ENCODE measurements around the gene MAPK10.
"Not testable (repeated sequence)": the region's sequence is repeated elsewhere in the genome, so short reads cannot be mapped to it uniquely, and the experiment has no call there.

The MAPK10 gene

DNA sequence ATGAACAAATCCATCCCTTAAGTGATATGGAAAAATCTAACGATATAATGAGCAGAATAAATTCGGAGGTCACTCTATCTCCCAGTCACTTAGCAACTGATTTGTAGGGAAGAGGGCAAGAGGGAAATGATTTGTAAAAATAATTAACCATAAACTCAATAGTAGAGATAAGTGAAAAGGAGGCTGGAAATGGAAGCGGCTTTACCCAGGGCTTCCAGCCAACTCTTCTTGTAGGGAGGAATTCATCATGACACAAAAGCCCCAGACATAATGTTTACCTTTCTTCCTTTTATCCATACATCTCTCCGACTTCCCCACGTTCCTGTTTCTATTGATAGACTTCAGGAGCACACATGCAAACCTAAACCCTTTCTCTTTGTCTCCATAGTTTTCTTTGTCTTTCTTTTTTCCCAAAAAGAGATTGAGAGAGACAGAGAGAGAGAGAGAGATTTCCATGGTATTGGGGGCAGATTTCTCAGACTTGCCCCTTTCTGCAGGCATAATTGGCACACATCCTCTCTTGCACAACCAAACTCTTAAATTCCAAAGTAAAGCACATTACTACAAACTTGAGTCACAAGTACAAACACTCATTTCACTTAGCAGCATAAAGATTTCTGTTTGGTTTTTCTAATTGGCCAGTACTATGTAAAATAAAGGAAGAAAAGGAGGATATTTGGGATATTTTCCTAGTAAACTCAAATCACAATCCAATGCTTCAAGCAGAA, 140.9 kb downstream of the MAPK10 start:
- in situ Hi-C loops (cut with MboI; ENCODE audit: low sequenced_read_pairs) = no loop called here

DNA sequence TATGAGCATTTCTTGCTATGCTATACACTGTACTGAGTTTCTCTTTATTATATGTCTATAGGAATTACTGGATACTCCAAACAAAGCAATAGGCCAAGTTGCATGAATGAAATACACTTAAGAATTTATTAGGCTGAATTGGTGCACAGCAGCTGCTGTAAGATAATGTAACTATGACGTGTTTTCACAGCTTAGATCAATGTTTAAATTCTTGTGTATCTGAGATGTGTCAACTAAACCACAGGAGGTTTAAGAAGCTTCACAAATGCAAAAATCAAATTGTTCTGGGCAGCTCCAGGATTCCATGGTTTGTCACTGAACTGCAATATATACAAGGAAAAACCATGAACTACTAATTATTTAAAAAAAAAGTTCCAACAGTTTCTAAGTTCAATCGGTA, 156.7 kb downstream of the MAPK10 start:
- in situ Hi-C loops (cut with MboI; ENCODE audit: low sequenced_read_pairs) = no loop called here

DNA sequence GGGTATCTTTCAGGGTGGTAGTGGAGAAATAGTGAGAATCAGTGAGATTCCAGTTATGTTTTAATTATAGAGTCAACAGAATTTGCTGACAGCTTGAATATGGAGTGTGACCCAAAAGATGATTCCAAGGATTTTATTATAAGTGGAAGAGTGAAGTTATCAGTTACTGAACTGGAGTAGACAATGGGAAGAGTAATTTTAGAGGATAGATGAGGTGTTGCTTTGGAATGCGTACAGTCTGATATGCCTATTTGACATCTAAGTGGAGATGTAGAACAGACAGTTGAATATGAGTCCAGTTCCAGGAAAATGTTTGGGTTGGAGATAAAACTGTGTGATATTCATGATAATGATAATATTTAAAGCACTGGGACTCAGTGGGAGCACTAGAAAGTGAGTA, 174.2 kb downstream of the MAPK10 start:
- in situ Hi-C loops (cut with MboI; ENCODE audit: low sequenced_read_pairs) = no loop called here

DNA sequence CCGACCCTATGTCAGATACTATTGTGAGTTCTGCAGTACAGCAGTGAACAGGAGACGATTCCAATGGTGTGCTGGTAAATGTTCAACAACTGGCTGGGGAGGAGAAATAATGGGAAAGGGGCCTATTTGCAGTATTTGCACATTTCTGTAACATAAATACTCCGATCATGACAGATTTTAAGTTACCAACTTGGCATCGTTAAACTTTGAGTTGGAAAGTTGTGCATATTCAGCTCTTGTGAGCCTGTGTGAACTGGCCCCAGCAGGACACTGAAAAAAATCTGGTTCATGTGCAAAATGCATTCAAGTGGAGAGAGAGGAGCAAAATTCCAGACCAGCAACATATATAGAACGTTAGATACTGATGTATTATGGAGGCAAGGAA, 175.0 kb downstream of the MAPK10 start:
- in situ Hi-C loops (cut with MboI; ENCODE audit: low sequenced_read_pairs) = no loop called here

DNA sequence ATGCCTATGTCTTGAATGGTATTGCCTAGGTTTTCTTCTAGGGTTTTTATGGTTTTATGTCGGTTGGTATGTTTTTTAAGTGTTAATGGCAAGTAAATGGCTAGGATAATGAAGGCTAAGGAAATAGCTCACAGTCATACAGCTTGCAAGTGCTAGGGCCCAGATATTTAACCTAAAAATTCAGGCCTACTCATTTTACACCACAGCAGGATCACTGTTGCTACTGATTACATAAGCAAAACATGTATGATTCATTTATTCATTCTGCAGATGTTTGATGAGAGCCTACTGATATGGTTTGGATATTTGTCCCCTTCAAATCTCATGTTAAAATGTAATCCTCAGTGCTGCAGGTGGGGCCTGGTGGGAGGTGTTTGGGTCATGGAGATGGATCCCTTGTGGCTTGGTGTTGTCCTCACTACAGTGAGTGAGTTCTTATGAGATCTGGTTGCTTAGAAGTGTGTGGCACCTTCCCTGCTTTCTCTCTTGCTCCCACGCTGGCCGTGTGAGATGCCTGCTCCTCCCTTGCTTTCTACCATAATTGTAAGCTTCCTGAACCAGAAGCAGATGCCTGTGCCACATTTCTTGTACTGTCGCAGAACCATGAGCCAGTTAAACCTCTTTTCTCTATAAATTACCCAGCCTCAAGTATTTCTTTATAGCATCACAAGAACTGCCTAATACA, 175.5 kb downstream of the MAPK10 start:
- in situ Hi-C loops (cut with MboI; ENCODE audit: low sequenced_read_pairs) = no loop called here

DNA sequence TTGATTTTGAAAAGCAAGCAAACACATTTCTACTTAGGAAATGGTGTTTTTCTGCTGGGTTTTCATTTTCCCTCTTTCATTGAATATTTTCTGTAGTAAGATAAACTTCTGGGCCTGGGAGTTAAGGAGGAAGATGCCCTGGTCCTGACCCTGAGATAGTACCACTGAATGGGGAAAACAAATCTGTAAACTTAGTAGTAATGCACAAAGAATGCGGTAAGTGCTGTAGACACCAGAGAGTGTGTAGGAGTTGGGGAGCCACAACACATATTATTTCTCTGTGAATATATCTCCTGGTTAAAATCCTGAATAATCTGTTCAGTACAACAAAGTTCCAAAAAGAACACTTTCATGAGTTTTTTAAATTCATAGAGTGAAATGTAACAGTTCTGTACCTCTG, 178.3 kb downstream of the MAPK10 start:
- in situ Hi-C loops (cut with MboI; ENCODE audit: low sequenced_read_pairs) = no loop called here

DNA sequence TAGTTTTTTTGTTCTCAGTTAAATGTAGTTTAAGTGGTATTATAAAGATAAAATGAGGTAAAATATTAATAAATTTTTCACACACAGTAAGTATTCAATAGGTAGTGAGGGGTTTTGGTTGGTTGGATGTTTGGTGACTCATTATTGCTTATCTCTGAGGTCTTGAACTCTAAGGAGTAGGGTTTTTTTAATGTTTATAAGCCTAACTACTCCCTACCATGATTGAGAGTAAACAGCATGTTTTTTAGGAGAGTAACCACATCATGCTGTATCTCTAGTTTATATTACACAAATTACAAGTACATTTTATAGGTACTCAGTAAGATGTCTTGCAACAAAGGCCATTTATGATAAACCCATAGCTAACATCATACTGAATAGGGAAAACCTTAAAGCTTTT, 181.6 kb downstream of the MAPK10 start:
- in situ Hi-C loops (cut with MboI; ENCODE audit: low sequenced_read_pairs) = no loop called here

DNA sequence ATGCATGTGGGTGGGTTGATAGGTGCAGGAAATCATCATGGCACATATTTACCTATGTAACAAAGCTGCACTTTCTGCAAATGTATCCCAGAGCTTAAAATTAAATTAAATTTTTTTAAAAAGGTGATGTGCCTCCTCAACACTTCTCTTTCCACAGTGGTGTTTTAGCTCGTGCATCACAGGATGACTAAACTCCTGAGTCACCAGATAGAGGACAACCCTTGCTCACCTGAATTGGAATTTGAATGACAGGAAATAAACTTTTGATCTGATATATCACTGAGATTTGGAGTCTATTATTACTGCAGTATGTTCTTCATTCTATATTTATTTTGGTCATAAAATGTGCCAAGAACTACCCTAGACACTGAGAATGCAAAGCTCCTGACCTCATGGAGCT, 185.3 kb downstream of the MAPK10 start:
- in situ Hi-C loops (cut with MboI; ENCODE audit: low sequenced_read_pairs) = no loop called here

DNA sequence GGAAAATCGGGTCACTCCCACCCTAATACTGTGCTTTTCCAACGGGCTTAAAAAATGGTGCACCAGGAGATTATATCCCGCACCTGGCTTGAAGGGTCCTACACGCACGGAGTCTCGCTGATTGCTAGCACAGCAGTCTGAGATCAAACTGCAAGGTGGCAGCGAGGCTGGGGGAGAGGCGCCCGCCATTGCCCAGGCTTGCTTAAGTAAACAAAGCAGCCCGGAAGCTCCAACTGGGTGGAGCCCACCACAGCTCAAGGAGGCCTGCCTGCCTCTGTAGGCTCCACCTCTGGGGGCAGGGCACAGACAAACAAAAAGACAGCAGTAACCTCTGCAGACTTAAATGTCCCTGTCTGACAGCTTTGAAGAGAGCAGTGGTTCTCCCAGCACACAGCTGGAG, 191.5 kb downstream of the MAPK10 start:
- in situ Hi-C loops (cut with MboI; ENCODE audit: low sequenced_read_pairs) = not testable (repeated sequence)

DNA sequence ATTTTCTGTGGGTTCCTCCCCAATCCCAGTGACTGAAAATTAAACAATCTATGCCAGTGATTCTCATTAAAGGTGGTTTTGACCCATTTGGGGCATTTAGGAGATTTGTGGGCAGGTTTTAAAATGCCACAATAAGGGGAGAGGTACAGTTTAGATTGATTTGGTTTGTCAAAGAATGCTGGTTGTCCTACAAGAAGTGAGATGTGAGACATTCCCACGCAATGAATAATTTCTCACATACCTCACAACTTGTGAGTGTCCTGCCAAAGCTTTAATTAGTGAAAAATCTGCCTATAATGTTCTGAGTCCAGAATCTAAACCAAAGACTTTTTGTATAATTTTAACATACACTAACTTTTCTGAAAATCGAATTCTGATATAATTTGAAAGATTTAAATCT, 199.4 kb downstream of the MAPK10 start:
- in situ Hi-C loops (cut with MboI; ENCODE audit: low sequenced_read_pairs) = no loop called here

DNA sequence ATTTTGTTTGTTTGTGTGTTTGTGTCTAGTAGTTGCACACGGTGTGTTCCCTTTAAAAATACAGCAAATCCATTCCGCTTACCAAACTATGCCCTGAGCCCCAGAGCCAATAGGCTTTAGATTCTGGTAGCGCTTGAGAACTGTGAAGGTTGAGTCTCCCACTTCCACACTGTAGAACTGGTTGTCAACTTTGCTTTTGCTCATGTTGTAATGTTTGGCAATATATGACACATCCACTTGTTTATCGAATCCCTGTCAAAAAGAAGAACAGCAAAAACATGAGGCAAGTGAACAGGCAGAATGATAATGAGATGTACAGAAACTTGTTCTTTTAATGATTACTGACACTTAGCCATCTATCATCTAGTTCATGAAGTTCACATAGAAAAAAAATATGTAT, 200.6 kb downstream of the MAPK10 start:
- in situ Hi-C loops (cut with MboI; ENCODE audit: low sequenced_read_pairs) = no loop called here

DNA sequence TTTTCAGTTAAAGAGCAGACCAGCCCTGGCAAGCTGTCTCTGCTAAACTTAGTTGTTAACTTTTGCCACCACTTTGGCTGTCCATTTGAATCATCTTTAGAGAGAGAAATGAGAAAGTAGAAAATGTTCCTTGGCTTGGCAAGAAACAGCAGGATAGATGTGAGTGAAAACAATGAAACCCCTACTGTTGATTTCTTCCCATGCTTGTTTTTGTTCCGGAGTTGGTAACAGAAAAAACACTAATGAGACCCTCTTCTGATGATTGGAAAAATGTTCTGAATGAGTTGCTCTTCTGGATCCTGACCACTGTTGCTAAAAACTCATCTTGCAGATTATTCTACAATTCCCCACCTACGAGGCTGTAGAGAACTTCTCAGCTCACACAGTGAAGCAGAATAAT, 203.3 kb downstream of the MAPK10 start:
- in situ Hi-C loops (cut with MboI; ENCODE audit: low sequenced_read_pairs) = no loop called here

DNA sequence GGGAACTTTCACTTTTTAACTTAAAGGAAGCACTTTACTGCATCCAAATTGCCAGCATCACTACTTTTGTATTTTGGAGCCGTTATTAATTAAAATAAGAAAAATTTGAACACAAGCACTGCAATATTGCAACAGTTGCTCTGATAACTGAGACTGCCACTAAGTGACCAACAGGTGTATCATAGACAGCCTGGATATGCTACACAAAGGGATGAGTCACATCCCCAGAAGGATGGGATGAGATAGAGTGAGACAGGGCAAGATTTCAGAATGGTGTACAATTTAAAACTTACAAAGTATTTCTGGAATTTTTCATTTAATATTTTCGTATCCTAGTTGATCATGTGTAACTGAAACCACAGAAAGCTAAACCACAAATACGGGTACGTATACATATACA, 204.1 kb downstream of the MAPK10 start:
- in situ Hi-C loops (cut with MboI; ENCODE audit: low sequenced_read_pairs) = no loop called here

DNA sequence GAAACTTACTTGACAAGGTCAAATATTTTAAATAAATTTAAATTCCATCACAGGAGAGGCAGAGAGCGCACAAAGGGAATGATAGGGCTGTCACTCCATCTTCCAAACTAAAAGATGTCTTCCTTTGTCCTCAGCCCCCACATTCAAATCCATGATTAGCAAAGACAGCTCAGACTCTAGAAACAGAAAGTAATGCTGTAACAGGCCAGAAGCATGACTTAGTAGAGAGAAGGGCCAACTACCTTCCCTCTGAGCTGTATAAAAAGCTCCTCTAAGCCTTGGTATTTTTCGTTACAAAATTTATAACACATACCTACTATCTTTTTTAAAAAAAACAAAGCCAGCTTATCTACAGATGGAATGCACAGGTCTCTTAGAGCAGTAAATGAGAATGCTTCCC, 207.4 kb downstream of the MAPK10 start:
- in situ Hi-C loops (cut with MboI; ENCODE audit: low sequenced_read_pairs) = no loop called here

DNA sequence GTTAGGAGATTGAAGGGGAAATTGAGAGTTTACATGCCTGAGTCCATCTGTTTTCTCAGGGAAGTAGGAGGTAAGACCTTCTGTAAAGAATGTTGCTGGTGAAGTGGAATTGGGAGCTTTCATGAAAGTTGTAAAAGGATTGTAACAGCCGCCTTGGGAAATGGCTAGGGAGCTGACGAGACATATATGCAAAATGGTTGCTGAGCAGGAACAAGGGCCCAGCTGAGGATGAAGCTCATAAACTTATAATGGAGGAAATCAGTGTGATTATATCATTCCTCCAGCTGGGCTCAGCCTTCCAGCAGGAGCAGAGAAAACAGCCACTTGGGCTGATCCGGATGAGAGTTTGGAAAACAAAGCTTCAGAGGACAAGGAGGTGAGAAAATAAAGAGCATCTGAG, 208.7 kb downstream of the MAPK10 start:
- in situ Hi-C loops (cut with MboI; ENCODE audit: low sequenced_read_pairs) = no loop called here

DNA sequence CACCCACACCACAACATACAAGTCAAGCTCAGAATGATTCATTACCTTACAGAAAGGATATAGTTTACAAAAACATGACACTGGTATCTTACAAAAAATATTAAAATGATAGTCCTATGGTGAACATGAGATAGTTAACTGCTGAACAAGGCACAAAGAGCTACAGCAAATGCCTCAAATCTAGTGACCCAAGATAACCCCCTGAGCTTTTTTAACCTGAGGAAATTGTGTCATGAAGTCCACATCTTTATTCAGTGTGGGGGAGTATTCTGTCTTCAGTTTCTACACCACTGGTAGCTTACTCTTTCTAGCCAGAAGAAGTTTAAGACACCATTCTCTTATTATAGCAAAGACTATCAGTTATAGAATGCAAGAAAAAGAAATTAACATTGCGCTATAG, 218.7 kb downstream of the MAPK10 start:
- in situ Hi-C loops (cut with MboI; ENCODE audit: low sequenced_read_pairs) = no loop called here

DNA sequence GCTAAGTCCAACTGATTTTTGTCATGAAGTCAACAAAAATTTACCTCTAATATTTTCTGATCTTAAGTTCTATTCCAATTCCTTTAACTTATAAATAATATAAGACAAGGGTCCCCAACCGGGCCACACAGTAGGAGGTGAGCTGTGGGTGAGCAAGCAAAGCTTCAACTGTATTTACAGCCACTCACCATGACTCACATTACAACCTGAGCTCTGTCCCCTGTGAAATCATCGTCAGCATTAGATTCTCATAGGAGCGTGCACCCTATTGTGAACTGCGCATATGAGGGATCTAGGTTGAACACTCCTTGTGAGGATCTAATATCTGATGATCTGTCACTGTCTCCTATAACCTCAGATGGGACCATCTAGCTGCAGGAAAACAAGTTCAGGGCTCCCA, 227.4 kb downstream of the MAPK10 start:
- in situ Hi-C loops (cut with MboI; ENCODE audit: low sequenced_read_pairs) = no loop called here

DNA sequence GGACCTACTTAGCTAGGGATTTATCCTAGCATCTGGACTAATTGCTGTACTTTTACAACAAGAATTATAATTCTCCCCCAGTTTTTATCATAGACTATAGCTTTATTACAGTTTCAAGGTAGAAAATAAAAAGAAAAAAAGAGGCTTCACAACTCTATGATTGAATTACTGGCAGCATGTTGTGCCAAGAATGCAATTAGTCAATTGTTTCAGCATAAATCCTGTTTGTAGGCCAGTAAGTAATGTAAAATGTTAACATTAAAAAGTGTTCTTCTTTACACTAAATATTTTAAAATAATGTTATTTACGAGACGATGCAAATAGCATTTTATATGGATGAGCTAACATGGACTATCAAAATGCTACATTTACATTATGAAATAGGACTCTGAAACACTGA, 228.4 kb downstream of the MAPK10 start:
- in situ Hi-C loops (cut with MboI; ENCODE audit: low sequenced_read_pairs) = no loop called here

DNA sequence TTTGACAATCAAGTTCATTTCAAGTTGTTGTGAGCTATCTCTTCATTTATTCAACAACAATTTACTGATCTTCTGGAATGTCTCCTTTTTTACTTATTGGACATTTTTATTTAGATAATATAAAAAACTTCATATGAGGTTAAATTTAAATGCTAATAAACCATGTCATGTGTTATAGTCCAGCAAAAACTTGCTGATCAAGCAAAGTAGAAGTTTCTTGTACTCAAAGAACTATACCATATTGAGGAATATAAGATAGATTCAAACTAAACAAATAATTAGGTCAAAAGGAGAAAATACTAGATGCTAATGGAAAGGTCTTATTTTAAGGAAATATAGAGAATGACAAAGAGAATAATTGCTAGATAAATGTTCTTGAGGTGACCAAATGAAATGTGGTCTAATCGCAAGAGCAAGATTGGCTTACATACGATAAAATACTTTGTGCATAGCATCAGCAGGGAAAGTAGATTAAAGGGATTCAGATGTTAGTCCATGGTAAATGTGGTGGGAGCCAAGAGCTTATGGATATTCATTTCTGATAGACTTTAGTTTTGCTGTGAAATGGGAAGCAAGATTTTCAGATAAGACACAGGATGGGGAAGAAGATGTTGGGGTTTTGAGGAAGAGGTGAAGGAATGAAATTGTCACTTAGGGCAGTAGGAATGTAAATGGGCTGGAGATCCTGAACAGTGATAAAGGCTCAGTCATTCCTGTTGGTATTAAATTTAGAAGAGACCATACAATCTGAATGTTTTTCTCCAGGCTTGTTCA, 229.5 kb downstream of the MAPK10 start:
- in situ Hi-C loops (cut with MboI; ENCODE audit: low sequenced_read_pairs) = no loop called here

DNA sequence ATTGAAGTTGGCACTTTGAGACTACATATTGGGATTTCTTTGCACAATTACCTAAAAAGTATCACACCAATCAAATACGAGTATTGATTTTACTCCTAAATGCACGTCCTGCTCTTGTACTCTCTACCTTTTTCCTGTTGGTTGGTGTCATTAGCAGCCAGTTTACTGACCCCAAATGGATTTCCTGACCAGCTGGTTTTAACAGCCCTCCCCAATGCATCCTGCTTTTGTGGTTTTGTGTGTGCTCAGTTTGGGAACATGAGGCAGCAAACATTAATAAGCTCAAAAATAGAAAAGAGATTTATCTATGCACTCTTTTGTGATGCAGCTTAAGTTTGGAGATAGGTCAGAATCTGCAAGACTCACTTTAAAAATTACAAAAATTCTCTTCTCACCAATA, 230.3 kb downstream of the MAPK10 start:
- in situ Hi-C loops (cut with MboI; ENCODE audit: low sequenced_read_pairs) = no loop called here

DNA sequence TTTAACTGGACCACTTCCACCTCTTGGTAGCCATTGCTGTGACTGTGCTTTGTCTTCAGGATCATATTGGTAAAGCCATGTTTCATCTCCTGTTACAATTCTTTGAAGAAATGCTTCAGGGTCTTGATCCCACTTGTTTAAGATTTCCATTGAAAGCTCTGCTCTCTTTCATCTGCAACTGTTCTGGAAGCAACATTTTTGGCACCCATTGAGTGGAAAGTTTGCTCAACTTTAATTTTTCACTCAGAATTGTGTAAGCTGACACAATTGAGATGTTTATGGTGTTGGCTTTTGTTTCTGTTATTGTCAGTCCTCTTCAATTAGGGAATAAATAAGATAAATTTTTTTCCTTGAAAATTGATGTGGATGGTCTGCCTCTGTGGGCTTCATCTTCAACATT, 237.4 kb downstream of the MAPK10 start:
- in situ Hi-C loops (cut with MboI; ENCODE audit: low sequenced_read_pairs) = no loop called here

DNA sequence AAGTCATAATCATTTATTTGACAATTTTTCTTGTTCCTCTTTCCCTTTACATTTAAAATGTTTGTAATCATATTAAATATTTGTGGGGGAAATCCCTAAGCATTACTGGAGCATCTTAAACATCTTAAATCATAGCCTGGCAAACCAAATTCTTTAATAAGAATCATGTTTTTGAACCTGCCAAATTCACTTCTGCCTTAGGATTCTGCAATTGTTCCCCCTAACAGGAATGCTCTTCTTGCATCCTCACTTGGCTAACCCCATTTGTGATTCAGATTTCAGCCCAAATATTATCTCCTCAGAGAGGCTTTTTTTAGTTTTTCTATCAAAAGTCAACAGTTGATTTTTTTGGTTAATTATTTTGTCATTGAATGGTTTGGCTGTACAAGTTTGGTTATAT, 241.1 kb downstream of the MAPK10 start:
- in situ Hi-C loops (cut with MboI; ENCODE audit: low sequenced_read_pairs) = no loop called here
